Measurements from ENCODE around the gene GNAL.

Gene GNAL

GRCh38 chr18:11747286-11747685, 58.2 kb downstream of the GNAL start:
- no peak for DNase-seq (ENCODE audit: low read depth)
- no peak for TF ChIP-seq POLR2A (IDR thresholded peaks at IDR 0.05; ENCODE audit: extremely low read depth, insufficient read length)
- TF ChIP-seq MAX (IDR thresholded peaks at IDR 0.05; ENCODE audit: low read depth, low read length): no peak
- no peak for TF ChIP-seq CTCF (IDR thresholded peaks at IDR 0.05; ENCODE audit: low read depth, low read length)
- TF ChIP-seq MYC (IDR thresholded peaks at IDR 0.05; ENCODE audit: low read depth, low read length): no peak
- no peak overlapping the region for H3K4me3 ChIP-seq (ENCODE audit: low read depth, low read length)

GRCh38 chr18:11747731-11748130, 58.7 kb downstream of the GNAL start:
- no peak for DNase-seq (ENCODE audit: low read depth)
- no peak for TF ChIP-seq MYC (IDR thresholded peaks at IDR 0.05; ENCODE audit: low read depth, low read length)
- TF ChIP-seq MAX (IDR thresholded peaks at IDR 0.05; ENCODE audit: low read depth, low read length): no peak

GRCh38 chr18:11749305-11749704, 60.2 kb downstream of the GNAL start:
- DNase-seq (ENCODE audit: low read depth): no peak
- no peak overlapping the region for H3K4me3 ChIP-seq (ENCODE audit: low read depth, low read length)
- no peak for TF ChIP-seq POLR2A (IDR thresholded peaks at IDR 0.05; ENCODE audit: extremely low read depth, insufficient read length)

More at GRCh38 chr18:11747731-11748130, 58.7 kb downstream of the GNAL start:
- no peak overlapping the region for H3K4me3 ChIP-seq (ENCODE audit: low read depth, low read length)

GRCh38 chr18:11750171-11750570, 61.1 kb downstream of the GNAL start:
- no peak for TF ChIP-seq CTCF (IDR thresholded peaks at IDR 0.05; ENCODE audit: low read depth, low read length)
- no peak for TF ChIP-seq MAX (IDR thresholded peaks at IDR 0.05; ENCODE audit: low read depth, low read length)
- no peak for TF ChIP-seq MYC (IDR thresholded peaks at IDR 0.05; ENCODE audit: low read depth, low read length)
- no peak for TF ChIP-seq POLR2A (IDR thresholded peaks at IDR 0.05; ENCODE audit: extremely low read depth, insufficient read length)
- no peak overlapping the region for H3K4me3 ChIP-seq (ENCODE audit: low read depth, low read length)
- DNase-seq (ENCODE audit: low read depth): no peak

- DNase-seq (ENCODE audit: low read depth): no peak
- H3K4me3 ChIP-seq (ENCODE audit: low read depth, low read length): no peak overlapping the region
- TF ChIP-seq POLR2A (IDR thresholded peaks at IDR 0.05; ENCODE audit: extremely low read depth, insufficient read length): no peak
- TF ChIP-seq CTCF (IDR thresholded peaks at IDR 0.05; ENCODE audit: low read depth, low read length): no peak
- no peak for TF ChIP-seq MAX (IDR thresholded peaks at IDR 0.05; ENCODE audit: low read depth, low read length)
- TF ChIP-seq MYC (IDR thresholded peaks at IDR 0.05; ENCODE audit: low read depth, low read length): no peak
These were observed 61.7 kb downstream of the GNAL start for GRCh38 chr18:11750581-11751310.

GRCh38 chr18:11751341-11752115, 62.5 kb downstream of the GNAL start:
- DNase-seq (ENCODE audit: low read depth): no peak
- no peak for TF ChIP-seq MAX (IDR thresholded peaks at IDR 0.05; ENCODE audit: low read depth, low read length)
- no peak for TF ChIP-seq MYC (IDR thresholded peaks at IDR 0.05; ENCODE audit: low read depth, low read length)
- no peak for TF ChIP-seq POLR2A (IDR thresholded peaks at IDR 0.05; ENCODE audit: extremely low read depth, insufficient read length)
- no peak for TF ChIP-seq CTCF (IDR thresholded peaks at IDR 0.05; ENCODE audit: low read depth, low read length)
- no peak overlapping the region for H3K4me3 ChIP-seq (ENCODE audit: low read depth, low read length)

Data from NB4 (cell line).